CD4-positive, alpha-beta T cell treated with Interleukin-10 for 1 hour (primary cell): ENCODE data around the gene FKBP8.
"Not testable (repeated sequence)": the region's sequence is repeated elsewhere in the genome, so short reads cannot be mapped to it uniquely, and the experiment has no call there.

Experiments used
- DNase-seq: peaks from one replicate; pipeline ENCODE4 v3.0.0-alpha.2; 2020

FKBP8 gene

DNA sequence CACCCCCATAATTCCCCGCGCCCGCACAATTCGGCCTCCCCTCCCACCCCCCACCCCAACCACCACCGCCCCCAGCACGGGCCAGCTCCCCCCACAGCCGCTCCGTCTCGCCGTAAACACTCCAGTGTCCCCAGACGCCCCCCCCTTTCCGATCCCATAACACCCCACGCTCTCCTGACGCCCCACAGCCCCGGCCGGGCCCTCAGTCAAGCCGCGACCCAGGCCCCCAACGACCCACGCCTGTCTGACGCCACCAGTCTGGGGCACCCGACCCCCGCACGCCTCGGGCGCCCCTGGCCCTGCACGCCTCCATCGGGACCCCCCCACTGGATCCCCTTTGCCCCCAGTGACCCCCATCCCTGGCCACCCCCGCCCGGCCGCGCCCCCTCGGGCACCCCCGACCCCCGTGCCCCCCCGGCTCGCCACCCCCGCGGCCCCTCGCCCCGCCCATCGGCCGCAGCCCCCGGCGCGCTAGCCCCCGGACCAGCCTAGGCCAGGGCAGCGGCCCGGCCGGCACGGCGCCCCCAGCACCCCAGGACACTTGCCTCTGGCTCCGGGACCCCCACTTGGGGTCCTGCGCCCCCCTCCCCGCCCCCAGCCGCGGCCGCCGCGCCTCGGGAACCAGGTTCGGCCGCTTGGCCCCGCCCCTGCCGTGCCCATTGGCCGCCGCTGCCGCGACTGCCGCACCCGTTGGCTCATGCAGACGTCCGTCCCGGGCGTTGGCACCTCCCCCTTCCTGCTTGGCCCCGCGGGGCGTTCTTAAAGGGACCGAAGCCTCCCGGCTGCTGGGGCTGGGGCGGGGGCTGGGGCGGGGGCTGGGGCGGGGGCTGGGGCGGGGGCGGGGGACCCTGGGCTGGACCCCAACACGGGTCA, at the start of gene FKBP8:
Gene FKBP8, minus strand, starts transcription at position 633 of the 873 bp plus-strand sequence. CDS start 1,603 bp downstream, outside the sequence.
- DNase-seq, result peak; percentile 94

DNA sequence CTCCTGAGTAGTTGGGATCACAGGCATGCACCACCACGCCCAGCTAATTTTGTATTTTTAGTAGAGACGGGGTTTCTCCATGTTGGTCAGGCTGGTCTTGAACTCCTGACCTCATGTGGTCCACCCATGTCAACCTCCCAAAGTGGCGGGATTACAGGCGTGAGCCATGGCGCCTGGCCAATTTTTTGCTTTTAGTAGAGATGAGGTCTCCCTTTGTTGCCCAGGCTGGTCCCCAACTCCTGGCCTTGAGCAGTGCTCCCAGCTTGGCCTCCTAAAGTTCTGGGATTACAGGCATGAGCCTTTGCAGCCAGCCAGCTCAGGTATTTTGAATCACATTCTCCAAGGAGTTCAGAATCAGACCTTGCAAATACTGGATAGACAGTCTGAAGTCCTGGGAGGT, 49.4 kb upstream of the FKBP8 start:
- not testable (repeated sequence) for DNase-seq

DNA sequence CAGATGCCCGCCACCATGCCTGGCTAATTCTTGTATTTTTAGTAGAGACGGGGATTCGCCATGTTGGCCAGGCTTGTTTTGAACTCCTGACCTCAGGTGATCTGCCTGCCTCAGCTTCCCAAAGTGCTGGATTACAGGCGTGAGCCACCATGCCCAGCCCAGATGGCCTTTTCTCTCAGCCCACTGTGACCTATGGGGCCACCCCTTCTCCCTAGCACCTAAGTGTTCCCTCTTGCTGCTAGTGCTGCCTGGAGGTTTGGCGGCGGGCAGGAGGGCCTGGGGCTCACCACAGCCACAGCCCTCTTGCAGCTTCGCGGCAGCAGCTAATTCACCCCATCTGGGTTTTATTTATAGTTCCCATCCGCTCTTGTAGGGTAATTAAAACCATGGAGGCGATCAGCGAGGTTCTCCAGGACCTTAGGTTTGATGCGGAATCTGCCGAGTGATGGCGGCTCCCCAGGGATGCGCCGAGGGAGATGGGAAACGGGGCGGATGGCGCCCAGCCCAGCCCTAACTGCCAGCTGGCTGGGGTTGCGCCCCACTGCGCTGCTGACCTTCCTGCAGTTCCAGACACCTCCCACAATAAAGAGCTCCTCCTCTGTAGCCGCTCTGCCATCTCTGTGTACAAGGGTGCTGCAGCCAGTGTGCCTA, 48.5 kb upstream of the FKBP8 start:
- no peak for DNase-seq

DNA sequence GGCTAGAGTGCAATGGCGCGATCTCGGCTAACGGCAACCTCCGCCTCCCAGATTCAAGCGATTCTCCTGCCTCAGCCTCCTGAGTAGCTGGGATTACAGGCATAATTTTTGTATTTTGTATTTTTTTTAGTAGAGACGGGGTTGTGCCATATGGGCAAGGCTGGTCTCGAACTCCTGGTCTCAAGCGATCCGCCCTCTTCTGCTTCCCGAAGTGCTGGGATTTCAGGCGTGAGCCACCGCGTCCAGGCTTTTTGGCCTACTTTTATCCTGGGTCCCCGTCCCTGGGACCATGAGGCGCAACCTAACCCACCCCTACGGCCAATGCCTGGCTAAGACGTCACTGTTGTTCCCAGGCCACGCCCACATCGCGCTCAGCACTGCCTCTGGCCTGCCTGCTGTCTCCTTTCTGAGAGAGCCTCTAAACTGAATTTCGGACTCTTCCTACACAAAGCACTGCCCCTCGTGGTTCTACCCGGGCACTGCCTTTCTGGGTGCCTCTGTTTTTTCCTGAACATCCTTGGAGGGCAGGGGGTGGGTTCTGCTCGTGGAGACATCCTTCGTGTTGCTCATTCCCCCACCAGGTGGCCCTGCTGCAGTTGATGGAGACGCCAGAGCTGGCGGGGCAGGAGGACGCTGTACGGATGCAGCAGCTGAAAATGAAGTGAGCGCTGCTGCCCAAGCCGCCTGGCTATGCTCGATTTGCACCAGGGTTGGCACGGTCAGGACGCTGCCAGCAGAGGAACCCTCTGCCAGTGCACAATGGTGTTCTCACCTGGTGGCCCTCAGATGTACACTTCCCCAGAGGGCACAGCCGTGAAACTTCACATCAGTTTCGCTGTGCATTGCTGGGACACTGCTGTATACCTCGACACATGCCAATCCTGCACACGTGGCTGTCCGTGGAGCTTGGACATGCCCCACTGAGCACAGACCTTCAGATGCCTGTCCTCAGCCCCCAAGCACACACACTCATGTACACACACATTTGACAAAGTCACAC, 47.2 kb upstream of the FKBP8 start:
- no peak for DNase-seq

DNA sequence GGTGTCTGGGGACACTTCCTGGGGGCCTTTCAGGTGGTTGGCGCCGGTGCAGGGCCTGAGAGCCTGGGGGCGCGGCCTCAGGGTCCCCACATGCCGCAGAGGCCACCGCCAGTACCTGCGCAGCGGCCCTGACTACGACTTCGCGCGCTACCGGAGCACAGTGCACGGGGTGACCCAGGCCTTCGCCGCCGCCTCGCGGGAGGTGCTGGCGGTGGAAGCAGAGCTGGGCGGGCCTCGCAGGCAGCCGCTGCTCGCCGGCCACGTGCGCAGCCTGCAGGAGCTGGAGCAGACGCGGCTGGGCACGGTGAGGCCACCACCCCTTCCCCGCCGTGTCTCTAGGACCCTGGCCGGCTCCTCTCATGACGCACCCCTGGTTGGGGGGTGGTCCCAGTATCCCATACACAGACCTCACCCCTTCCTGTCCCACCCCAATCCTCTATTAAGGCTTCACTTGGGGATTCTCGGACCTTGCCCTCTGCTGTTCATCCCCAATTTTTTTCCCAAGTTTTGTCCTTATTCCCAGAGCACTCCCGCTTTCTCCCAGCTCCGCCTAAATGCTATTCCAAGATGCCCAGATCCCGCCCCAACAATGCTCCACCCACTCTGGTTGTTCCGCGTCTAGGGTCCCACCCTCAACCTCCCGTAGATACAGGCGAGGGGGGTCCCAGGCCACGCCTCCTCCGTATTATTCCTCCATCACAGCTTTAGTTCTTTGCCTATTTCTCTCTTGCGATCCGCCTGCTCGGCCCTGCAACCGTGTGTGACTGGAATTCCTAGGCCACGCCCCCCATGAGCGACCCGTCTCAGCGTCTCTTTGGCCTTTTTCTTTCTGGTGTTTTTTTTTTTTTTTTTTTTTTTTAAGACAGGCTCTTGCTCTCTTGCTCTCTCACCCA, 46.3 kb upstream of the FKBP8 start:
- peak; percentile 76 for DNase-seq

DNA sequence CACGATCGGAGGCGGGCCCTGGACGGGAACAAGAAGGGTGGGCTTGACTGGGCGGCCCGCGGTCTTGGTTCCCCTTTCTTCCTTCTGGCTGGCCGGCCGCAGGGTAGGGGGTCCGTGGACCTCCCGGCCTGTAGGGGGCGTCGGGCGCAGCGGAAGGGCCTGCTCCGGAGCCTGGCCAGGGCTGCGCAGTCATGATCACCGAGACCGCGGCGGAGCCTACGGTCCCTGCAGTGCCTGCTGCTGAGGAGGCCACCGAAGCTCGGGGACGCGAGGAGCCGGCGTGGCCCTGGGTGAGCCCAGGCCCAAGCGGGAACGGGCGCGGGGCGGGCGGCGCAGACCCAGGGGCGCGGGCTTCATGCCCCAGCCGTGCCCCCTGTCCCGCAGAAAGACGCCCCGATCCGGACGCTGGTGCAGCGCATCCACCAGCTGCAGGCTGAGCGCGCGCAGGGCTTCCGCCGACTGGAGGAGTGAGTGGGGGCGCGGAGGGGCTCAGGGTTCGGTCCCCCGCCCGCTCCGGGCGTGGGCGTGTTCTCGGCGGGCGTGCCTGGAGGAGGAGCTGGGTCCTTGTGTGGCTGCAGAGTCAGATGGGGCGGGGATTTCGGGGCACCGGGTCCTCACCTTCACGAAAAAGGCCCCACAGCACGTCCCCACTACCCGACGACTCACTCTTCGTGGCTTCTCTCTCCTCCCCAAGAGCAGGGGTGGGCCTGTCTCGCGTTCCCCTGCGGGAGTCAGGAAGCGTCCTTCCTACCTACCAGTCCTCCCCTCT, 45.4 kb upstream of the FKBP8 start, which contains the start of gene REX1BD:
Gene REX1BD, plus strand, starts transcription at position 188 of the 769 bp plus-strand sequence. Its CDS starts 4 bp downstream, at position 192.
- peak; percentile 90 for DNase-seq

DNA sequence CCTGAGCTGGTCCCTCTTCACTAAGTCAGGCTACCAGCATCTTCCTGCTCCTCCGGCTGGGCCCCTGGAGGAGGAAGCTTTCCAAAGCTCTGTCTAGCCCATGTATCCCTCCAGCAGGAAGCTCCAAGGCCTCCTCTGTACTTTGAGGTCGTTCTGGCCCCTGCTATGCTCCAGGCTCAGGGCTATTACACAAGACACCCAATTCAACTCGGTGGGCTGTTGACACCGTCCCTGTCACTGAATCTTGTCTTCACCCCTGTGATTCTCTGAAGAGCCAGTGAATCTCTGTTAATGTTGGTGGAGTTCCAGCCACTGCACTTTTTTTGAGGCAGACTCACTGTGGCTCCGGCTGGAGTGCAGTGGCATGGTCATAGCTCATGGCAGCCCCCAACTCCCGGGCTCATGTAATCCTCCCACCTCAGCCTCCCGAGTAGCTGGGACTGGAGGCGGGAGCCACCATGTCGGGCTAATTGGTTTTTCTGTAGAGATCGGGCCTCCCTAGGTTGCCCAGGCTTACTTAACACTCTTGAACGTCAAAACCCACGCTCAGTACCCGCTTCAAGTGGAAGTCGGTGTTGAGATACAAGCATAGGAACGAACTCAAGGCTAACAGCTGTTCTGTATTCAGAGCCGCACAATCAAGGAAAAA, 44.7 kb upstream of the FKBP8 start:
- DNase-seq, result no peak

DNA sequence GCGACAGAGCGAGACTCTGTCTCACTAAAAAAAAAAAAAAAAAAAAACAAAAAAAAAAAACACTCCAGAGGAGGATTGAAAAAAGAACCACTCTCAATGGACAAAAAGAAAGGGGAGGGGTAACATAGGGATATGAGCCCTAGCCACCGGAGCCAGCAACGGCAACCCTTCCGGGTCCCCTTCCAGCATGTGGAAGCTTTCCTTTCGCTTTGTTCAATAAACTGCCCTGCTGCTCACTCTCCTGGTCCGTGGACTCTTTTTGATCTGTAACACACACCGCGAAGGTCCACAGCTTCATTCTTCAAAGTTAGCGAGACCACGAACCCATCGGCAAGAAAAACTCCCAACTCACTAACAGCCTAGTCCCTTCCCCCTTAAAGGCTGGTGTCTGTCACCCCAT, 44.2 kb upstream of the FKBP8 start:
- DNase-seq, result no peak

DNA sequence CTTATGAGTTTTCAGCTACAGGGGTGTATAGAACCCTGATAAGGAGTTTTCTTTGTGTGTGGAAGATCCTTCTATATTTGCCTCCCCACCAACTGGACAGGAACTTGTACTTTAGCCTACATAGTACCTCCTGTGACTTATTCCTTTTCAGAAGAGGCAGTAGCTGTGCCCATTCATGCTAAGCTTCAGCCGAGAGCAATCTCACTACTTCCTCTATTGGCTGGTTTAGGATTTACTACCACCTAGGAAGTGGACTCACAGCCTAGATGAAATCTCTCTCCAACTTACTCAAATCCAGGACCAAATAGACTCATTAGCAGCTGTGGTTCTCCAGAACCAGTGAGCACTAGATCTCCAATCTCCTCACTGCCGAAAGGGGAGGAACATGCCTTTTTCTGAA, 42.9 kb upstream of the FKBP8 start:
- DNase-seq, result no peak

DNA sequence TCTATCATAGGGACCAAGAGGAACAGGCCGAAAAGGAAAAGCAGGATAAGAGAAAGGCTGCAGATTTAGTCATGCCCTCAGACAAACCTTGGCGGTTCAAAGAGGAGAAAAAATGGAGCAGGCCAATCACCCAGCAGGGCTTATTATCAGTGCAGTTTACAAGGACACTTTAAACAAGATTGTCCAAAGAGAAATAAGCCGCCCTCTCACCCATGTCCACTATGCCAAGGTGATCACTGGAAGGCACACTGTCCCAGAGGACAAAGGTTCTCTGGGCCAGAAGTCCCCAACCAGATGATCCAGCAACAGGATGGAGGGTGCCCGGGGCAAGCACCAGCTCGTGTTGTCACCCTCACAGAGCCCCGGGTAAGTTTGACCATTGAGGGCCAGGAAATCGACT, 36.9 kb upstream of the FKBP8 start:
- no peak for DNase-seq

DNA sequence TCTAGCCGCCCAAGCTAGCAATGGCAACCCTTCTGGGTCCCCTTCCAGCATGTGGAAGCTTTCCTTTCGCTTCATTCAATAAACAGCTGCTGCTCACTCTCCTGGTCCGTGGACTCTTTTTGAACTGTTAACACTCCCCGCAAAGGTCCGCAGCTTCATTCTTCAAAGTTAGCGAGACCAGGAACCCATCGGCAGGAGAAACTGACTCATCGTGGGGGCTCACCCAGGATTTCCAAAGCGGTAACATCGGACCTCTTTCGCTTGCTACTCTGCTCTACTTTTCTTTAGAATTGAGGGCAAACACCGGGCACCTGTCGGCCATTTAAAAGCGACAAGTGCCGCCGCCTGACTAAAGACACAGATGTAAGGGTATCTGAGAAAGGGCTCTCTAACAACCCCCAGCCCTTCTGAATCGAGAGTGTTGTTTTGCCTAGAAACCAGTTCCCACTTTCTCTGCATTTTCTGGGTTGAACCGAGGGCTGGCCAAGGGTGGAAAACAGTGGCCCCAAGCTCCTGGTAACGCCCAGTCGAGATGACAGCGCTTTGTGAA, 34.1 kb upstream of the FKBP8 start:
- no peak for DNase-seq

DNA sequence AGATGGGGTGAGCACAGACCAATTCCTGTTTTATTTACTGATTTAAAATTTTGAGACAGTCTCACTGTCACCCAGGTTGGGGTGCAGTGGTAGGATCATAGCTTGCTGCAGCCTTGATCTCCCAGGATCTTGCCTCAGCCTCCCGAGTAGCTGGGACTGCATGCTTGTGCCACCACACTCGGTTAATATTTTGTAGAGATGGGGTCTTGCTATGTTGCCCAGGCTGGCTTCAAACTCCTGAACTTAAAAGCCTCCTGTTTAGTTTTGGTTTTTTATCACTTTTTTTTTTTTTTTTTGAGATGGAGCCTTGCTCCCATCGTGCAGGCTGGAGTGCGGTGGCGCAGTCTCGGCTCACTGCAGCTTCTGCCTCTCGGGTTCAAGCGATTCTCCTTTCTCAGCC, 33.0 kb upstream of the FKBP8 start:
- DNase-seq, result no peak

DNA sequence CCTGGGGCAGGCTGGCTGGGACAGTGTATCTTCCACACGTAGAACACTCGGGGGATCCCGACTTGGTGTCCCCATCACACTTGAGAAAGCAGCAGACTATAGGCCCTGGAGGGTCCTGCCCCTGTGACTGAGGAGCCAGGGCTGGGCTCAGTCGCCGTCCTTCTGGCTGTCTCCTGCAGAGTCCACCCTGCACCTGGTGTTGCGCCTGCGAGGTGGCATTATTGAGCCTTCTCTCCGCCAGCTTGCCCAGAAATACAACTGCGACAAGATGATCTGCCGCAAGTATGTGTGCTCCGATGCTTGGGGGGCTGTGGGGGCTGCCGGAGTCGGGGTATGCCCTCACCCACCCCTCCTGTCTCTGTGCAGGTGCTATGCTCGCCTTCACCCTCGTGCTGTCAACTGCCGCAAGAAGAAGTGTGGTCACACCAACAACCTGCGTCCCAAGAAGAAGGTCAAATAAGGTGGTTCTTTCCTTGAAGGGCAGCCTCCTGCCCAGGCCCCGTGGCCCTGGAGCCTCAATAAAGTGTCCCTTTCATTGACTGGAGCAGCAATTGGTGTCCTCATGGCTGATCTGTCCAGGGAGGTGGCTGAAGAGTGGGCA, 31.4 kb upstream of the FKBP8 start:
- no peak for DNase-seq

DNA sequence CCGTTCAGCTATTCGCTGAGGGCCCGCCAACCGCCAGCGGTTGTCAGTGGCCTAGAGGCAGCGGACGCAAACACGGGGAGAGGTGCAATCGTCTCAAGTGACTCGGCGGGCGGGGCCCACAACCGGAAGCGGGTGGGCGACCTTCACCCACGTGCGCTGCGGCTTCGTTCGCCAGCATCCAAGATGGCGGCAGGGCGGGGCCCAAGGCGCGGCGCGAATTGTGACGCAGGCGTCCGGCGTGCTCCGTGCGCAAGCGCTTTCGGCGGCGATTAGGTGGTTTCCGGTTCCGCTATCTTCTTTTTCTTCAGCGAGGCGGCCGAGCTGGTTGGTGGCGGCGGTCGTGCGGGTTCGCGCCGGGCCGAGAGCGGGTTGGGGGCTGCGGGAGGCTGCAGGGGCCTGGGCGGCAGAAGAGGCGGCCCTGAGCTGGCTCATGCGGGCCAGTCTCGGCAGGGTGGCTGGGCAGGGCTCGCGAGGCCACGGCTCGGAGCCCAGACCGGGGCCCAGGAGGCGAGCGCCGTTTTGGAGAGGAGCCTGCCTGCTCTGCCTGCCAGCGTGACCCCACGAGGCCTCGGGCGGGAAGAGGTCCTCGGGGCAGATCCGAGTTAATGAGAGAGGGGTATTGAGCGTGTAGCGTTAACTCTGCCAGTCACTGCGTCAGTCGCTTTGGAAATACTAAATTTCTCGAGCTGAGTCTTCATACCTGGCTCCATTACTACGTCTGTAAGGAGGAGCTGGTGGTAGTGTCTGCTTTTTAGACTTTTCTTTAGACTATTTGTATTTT, 28.4 kb upstream of the FKBP8 start, which contains the start of gene UBA52:
Gene UBA52, plus strand, starts transcription at position 294 of the 781 bp plus-strand sequence. CDS start 1,444 bp downstream, outside the sequence.
- peak; percentile 99 for DNase-seq

DNA sequence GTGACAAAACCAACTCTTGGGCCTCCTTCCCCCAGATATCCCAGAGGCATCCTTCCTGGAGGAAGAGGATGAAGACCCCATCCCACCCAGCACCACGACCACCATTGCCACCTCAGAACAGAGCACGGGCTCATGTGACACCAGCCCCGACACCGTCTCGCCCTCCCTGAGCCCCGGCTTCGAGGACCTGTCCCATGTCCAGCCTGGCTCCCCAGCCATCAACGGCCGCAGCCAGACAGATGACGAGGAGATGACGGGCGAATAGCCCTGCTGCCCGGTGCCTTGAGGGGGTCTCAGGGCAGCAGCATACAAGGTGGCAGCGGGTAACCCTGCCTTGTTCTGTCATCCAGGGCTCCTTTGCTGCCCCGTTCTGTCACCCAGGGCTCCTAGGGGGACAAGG, 25.0 kb upstream of the FKBP8 start:
- DNase-seq, result no peak

DNA sequence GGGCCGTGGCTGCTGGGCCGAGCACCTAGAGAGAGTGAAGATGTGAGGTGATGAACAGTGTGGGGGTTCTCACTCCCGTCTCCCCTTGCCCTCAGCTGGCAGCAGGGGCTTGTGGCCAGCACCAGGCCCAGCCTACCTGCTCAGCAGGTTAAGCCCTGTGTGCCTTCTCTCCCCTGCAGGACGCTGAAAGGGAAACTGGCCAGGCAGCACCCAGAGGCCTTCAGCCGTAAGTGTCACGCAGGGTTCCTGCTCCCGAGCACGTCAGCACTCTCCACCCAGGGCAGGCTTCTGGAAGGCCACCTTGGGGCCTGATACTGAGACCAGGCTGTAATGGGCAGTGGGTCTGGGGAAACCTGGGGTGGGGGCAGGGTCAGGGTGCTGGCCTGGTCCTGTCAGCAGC, 23.6 kb upstream of the FKBP8 start:
- DNase-seq, result no peak

DNA sequence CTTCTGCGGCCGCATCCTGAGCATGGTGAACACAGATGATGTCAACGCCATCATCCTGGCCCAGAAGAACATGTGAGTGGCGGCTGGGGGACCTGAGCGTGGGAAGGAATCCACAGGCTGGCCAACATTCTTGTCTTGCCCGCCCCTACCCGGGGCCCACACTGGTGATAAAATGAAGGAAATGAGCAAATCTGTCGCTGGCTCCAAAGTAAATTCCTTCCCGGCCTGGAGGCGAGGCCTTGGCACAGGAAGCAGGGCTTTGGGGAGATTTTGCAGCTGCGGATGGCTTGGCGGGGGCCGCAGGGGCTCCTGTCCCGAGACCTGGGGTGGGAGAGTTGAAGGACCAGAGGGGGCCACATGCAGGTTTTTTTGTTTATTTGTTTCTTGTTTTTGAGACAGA, 18.7 kb upstream of the FKBP8 start:
- DNase-seq, result no peak

DNA sequence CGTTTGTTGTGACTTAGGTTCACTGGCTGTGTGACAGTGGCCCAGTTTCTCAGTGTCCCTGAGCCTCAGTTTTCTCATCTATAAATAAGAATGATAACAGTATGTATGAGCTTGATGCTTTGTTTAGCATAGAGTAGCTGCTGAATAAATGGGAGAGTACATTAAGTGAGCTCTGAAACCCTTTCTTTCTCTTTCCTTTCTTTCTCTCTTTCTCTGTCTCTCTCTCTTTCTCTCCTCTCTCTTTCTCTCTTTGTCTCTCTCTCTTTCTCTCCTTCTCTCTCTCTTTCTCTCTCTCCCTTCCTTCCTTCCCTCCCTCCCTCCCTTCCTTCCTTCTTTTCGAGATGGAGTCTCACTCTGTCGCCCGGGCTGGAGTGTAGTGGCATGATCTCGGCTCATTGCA, 16.3 kb upstream of the FKBP8 start:
- no peak for DNase-seq

DNA sequence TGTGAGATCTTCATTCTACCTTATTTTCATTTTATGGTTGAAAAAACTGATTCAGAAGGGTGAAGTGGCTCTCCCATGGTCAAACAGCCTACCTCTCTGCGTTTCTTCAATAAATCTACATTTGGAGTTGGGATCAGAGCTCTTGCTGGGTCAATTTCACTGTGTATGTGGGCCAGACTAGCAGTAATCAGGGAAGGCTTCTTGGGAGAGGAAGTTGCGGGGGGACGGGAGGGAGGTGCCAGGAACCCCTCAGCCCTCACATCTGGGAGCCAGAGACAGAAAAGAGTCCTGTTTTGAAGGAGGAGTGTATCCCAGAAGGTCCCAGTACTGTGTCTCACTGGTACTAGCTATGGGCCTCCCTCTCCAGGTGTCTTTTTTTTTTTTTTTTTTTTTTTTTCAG, 15.2 kb upstream of the FKBP8 start:
- peak; percentile 8 for DNase-seq
